Measurements from ENCODE around the gene CRPPA. TPM values are rescaled to one million over a fixed set of nuclear protein-coding genes. Genes with fewer than 3 reads are reported as not detected.

The CRPPA gene
- total and polyA plus RNA-seq, 2 of the 13 experiments (the other 11 are each of a cell fraction or from before 2014, with no cell fraction given): 0.16 to 1.3 TPM

DNA sequence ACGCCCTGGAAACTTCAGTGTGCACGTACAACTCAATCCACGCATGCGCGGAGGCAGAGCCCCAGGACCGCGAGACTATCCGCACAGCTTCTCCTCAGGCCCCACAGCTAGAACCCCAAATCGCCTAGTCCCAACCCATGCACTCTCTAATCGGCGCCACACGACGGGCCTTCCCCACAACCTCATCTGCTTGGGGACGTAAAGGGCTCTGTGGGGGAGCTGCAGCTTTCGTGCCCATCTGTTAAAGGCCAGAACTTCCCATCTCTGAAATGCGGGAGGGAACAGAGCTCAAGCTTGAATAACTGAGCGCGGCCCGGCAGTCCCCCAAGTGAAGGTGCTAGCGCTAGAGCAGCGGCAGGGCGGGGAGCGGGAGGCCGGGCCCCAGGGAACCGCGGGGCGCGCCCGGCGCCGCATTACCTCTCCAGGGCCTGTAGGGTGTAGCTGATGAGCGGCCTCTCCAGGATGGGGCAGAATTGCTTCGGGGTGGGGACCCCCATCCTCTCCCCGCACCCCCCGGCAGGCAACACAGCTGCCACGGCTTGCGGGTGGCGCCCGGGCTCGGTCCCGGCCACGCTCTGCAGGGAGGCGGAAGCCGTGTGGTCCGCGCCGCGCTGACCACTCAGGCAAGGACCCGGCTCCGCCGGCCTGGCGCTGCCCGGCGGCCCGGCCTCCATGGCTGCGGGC, 547 bp downstream of the CRPPA start (continued):
- no peak; the same call in 1 of the 2 replicates for TF ChIP-seq CTCF (CRISPR knock-in tag; IDR thresholded peaks at IDR 0.05)
- TF ChIP-seq SOX6 (IDR thresholded peaks at IDR 0.05): no peak
- peak; percentile 50 for TF ChIP-seq SOX6 (CRISPR knock-in tag; IDR thresholded peaks at IDR 0.05)
- TF ChIP-seq NONO (IDR thresholded peaks at IDR 0.05): no peak
- peak; percentile 18; the same call in 1 of the 2 replicates for TF ChIP-seq NONO (CRISPR knock-in tag; conservative IDR thresholded peaks at IDR 0.05)
- TF ChIP-seq RBM22 (optimal IDR thresholded peaks at IDR 0.05; ENCODE audit: low read length): no peak
- TF ChIP-seq ZNF607 (CRISPR knock-in tag; IDR thresholded peaks at IDR 0.05; ENCODE audit: borderline replicate concordance): peak; percentile 89
- no peak for TF ChIP-seq HNRNPL (IDR thresholded peaks at IDR 0.05; ENCODE audit: low read depth, low read length)
- peak; percentile 95 for TF ChIP-seq ZFY (CRISPR knock-in tag; IDR thresholded peaks at IDR 0.05)
- TF ChIP-seq ZNF557 (CRISPR knock-in tag; IDR thresholded peaks at IDR 0.05): no peak
- peak; percentile 41; the same call in 1 of the 2 replicates for TF ChIP-seq TSC22D2 (CRISPR knock-in tag; IDR thresholded peaks at IDR 0.05; ENCODE audit: borderline replicate concordance)
- TF ChIP-seq ZNF124 (CRISPR knock-in tag; IDR thresholded peaks at IDR 0.05): no peak
- 0 out of 2 replicates have a peak, but pooled peaks have one; percentile 62 for TF ChIP-seq ZNF614 (CRISPR knock-in tag; IDR thresholded peaks at IDR 0.05; ENCODE audit: borderline replicate concordance)
- no peak for TF ChIP-seq ZNF577 (CRISPR knock-in tag; IDR thresholded peaks at IDR 0.05; ENCODE audit: borderline replicate concordance, low read depth)
- TF ChIP-seq EHMT2 (IDR thresholded peaks at IDR 0.05; ENCODE audit: borderline replicate concordance, low read depth, low read length): no peak
- no peak for TF ChIP-seq ETV6 (CRISPR knock-in tag; conservative IDR thresholded peaks at IDR 0.05)
- peak; percentile 38; the same call in 1 of the 2 replicates for TF ChIP-seq ZNF746 (CRISPR knock-in tag; IDR thresholded peaks at IDR 0.05)
- TF ChIP-seq LCORL (IDR thresholded peaks at IDR 0.05): no peak
- TF ChIP-seq LCORL (CRISPR knock-in tag; IDR thresholded peaks at IDR 0.05): peak; percentile 45; the same call in 1 of the 2 replicates
- TF ChIP-seq, protein P1, sequence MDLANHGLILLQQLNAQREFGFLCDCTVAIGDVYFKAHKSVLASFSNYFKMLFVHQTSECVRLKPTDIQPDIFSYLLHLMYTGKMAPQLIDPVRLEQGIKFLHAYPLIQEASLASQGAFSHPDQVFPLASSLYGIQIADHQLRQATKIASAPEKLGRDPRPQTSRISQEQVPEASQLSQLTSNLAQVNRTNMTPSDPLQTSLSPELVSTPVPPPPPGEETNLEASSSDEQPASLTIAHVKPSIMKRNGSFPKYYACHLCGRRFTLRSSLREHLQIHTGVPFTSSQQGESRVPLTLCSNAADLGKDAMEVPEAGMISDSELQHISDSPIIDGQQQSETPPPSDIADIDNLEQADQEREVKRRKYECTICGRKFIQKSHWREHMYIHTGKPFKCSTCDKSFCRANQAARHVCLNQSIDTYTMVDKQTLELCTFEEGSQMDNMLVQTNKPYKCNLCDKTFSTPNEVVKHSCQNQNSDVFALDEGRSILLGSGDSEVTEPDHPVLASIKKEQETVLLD (CRISPR knock-in tag; IDR thresholded peaks at IDR 0.05; ENCODE audit: low read depth): no peak
- TF ChIP-seq ZNF160 (CRISPR knock-in tag; IDR thresholded peaks at IDR 0.05): peak; percentile 47; the same call in 1 of the 2 replicates
- TF ChIP-seq ZNF430 (CRISPR knock-in tag; IDR thresholded peaks at IDR 0.05): peak; percentile 21; the same call in 1 of the 2 replicates
- TF ChIP-seq ZNF337 (CRISPR knock-in tag; IDR thresholded peaks at IDR 0.05; ENCODE audit: borderline replicate concordance, low read depth): no peak
- TF ChIP-seq NFE2L2 (IDR thresholded peaks at IDR 0.05; ENCODE audit: low read length): no peak
- TF ChIP-seq, protein P2, sequence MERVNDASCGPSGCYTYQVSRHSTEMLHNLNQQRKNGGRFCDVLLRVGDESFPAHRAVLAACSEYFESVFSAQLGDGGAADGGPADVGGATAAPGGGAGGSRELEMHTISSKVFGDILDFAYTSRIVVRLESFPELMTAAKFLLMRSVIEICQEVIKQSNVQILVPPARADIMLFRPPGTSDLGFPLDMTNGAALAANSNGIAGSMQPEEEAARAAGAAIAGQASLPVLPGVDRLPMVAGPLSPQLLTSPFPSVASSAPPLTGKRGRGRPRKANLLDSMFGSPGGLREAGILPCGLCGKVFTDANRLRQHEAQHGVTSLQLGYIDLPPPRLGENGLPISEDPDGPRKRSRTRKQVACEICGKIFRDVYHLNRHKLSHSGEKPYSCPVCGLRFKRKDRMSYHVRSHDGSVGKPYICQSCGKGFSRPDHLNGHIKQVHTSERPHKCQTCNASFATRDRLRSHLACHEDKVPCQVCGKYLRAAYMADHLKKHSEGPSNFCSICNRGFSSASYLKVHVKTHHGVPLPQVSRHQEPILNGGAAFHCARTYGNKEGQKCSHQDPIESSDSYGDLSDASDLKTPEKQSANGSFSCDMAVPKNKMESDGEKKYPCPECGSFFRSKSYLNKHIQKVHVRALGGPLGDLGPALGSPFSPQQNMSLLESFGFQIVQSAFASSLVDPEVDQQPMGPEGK (CRISPR knock-in tag; IDR thresholded peaks at IDR 0.05): peak; percentile 34; the same call in 1 of the 2 replicates
